ENCODE data around the gene DNAJC6.
"Not testable (repeated sequence)": the region's sequence is repeated elsewhere in the genome, so short reads cannot be mapped to it uniquely, and the experiment has no call there.

The DNAJC6 gene

GRCh38 chr1:65360648-65361047 lies 51.3 kb downstream of the DNAJC6 start:
- no peak for DNase-seq

DNA sequence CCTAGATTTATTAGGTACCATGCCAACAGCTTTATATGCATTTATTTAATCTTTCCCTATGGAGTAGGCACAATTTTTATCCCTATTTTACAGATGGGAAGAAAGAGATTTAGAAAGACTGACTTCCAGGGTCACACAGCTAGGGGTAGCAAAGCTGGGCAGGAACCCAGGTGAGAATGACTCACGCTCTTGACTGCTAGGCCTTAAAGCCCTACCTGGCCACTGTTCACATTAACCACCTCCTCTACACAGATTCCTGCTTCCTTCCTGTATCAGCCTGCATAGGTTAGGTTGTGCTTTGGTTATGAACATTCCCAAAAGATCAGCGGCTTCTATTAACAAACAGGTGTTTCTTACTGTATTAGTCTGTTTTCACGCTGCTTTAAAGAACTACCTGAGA lies 53.2 kb downstream of the DNAJC6 start:
- DNase-seq, result no peak

- DNase-seq, result no peak
These were observed 54.1 kb downstream of the DNAJC6 start for GRCh38 chr1:65363484-65363883.

GRCh38 chr1:65368403-65368802 lies 59.1 kb downstream of the DNAJC6 start:
- no peak for DNase-seq

DNA sequence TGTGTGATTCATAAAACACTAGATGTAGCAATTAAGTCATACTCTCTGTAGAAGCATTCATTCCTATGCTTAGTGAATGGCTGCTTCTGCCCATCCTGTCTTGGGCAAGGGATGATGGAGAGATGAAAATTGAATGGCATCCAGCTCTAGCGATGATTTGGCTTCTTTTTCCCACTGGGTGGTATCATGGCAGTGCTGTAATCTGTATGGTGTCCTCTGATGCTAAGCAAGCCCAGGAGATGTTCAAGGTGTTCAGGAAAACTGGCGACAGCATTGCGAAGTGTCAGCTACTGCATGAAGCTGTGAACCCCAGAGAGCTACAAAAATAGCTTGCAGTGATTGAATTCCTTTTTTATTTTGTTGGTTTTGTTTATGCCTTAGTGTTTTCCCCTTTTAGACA lies 62.2 kb downstream of the DNAJC6 start:
- no peak for DNase-seq

DNA sequence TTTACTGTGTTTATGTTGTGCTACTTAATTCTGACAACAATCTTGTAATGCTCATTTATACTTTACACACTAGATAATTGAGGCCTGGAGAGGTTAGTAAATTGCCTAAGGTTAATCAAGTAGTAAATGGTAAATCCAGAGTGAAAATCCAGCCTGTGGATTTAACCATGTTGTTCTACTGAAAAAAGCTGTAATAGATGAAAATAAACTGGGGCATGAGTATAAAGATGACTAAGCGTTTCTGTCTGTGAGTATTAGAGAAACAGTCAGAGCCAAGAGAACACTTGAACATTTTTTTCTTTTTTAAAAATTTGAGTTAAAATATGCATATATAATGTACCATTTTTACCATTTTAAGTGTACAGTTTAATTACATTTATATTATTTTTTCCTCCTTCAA lies 63.2 kb downstream of the DNAJC6 start:
- DNase-seq, result no peak

GRCh38 chr1:65377496-65378246 lies 68.3 kb downstream of the DNAJC6 start:
- DNase-seq, result no peak

- no peak for DNase-seq
These were observed 69.1 kb downstream of the DNAJC6 start for GRCh38 chr1:65378247-65378946.

- DNase-seq, result not testable (repeated sequence)
These were observed 75.1 kb downstream of the DNAJC6 start for GRCh38 chr1:65384426-65384825.

- DNase-seq, result no peak
These were observed 77.1 kb downstream of the DNAJC6 start for GRCh38 chr1:65386439-65386838.

GRCh38 chr1:65387821-65388220 lies 78.5 kb downstream of the DNAJC6 start:
- DNase-seq, result no peak

DNA sequence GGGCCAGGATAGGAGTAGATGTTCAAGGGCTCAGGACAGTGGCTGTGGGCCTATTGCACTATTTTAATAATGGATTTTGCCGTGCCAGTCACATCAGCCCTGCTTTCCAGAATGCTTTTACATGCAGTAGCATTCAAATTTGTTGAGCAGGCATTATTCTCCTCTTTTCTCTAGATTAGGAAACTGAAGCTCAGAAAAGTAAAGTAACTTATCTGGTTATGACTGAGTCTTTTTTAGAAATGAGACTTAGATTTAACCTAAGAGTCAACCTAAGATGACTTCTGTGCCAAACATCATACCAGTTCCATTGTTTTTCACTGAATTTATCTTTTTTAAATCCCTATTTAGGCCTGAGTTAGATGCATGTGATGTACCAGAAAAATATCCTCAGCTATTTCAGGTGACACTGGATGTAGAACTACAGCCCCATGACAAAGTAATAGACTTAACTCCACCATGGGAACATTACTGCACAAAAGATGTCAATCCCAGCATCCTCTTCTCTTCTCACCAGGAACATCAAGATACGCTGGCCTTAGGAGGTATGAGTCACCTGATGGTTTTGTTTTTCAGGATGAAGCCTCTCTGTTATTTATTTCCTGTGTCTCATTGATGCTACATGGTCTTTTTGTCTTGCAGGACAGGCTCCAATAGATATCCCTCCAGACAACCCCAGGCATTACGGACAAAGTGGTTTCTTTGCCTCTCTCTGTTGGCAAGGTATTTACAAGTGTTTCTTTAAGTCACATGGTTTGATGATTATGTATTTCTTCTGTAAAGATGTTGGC lies 79.8 kb downstream of the DNAJC6 start:
- DNase-seq, result no peak

- DNase-seq, result no peak
These were observed 83.2 kb downstream of the DNAJC6 start for GRCh38 chr1:65392497-65392896.

GRCh38 chr1:65393347-65393746 lies 84.0 kb downstream of the DNAJC6 start:
- no peak for DNase-seq

- no peak for DNase-seq
These were observed 84.6 kb downstream of the DNAJC6 start for GRCh38 chr1:65393928-65394327.

- no peak for DNase-seq
These were observed 86.7 kb downstream of the DNAJC6 start for GRCh38 chr1:65395887-65396612.

GRCh38 chr1:65398083-65398482 lies 88.7 kb downstream of the DNAJC6 start:
- DNase-seq, result no peak

GRCh38 chr1:65399003-65399402 lies 89.7 kb downstream of the DNAJC6 start:
- no peak for DNase-seq

GRCh38 chr1:65401612-65402011 lies 92.3 kb downstream of the DNAJC6 start:
- DNase-seq, result no peak

- no peak for DNase-seq
These were observed 95.6 kb downstream of the DNAJC6 start for GRCh38 chr1:65404941-65405340.

DNA sequence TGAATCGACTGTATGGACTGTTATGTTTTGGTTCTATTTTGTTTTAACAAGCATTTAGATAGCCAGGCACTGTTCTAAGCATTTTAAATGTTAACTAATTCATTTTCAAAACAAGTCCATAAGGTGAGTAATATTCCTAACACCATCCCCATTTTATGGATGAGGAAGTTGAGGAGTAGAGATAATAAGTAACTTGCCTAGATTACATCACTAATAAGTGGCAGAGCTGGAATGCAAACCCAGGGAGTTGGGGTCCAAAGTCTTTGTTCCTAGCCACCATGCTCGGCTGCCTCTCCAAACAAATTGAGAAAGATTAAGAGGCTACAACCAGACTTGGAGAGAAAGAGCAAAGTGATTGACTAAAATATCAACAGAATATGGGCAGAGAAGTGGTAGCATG lies 98.5 kb downstream of the DNAJC6 start:
- DNase-seq, result no peak

DNA sequence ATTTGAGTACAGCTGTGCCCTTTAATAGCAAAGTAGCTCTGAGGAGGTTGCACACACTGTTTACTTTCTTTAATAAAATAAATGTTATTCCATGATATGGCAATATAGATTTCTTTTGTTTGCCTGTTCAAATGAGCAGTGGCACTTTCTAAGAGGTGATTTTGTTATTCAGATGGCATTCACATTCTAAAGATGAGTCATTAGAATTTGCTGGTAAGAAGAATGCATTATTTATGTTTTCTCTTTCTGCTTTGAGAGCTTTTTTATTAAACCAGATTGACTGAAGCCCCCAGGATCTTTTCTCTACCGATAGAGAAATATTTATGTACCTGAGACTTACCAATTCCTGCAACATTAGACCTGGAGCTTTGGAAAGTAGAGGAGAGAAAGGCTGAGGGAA lies 100.0 kb downstream of the DNAJC6 start:
- DNase-seq, result no peak

DNA sequence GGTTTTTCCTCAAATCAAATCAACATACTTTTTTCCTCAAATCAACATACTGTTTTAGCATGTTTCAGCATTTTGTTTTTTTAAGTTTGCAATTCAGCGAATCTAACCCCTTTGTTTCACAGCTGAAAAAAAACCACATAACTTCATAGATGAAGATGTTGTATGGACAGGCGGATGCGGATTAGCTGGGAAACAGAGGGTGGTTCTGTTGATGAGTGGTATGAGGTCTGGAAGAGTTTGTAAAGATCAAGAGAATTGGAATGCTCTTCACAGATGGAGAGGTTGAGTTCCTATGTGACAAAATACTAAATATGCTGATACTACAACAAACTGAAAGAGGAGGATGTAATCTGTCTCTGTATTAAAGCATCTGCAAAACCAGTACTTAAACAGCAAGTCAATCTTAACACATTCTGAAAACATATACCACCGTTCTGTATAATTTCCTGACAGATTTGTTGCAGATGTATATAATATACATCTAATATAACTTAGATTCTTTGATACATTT lies 100.5 kb downstream of the DNAJC6 start:
- DNase-seq, result no peak

Measured in activated CD8-positive, alpha-beta memory T cell treated with anti-CD3 and anti-CD28 coated beads, Interleukin-2, amount 50 U/mL, for 4 hours (primary cell).